Fibroblast of lung (primary cell): ENCODE measurements around the gene PGLYRP1.

ENCODE experiments used
- EZH2 ChIP-seq: IDR thresholded peaks from 2 replicates; pipeline ENCODE4 v1.5.1; 2012; ENCODE audit warnings: low read length, control low read depth, mild to moderate bottlenecking; ENCODE audit errors: missing control alignments
- TF ChIP-seq, protein P1 (sequence below), 2 donors: IDR thresholded peaks in 1 of 2; conservative IDR thresholded peaks in 1 of 2; 1 replicate in 1 of 2; 2 replicates in 1 of 2; pipeline ENCODE4 v1.5.1; 2011 to 2012; ENCODE audit warnings: low read length in 2 of 2, control low read depth in 1 of 2, inconsistent platforms in 1 of 2, low read depth in 1 of 2, mild to moderate bottlenecking in 1 of 2

- TF ChIP-seq, protein P1, sequence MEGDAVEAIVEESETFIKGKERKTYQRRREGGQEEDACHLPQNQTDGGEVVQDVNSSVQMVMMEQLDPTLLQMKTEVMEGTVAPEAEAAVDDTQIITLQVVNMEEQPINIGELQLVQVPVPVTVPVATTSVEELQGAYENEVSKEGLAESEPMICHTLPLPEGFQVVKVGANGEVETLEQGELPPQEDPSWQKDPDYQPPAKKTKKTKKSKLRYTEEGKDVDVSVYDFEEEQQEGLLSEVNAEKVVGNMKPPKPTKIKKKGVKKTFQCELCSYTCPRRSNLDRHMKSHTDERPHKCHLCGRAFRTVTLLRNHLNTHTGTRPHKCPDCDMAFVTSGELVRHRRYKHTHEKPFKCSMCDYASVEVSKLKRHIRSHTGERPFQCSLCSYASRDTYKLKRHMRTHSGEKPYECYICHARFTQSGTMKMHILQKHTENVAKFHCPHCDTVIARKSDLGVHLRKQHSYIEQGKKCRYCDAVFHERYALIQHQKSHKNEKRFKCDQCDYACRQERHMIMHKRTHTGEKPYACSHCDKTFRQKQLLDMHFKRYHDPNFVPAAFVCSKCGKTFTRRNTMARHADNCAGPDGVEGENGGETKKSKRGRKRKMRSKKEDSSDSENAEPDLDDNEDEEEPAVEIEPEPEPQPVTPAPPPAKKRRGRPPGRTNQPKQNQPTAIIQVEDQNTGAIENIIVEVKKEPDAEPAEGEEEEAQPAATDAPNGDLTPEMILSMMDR (conservative IDR thresholded peaks at IDR 0.05 in 1 of 2, IDR thresholded peaks at IDR 0.05 in 1 of 2; ENCODE audit: low read depth in 1 of 2, low read length in 2 of 2) = no peak
- no peak for TF ChIP-seq EZH2
Measured at GRCh38 chr19:46032597-46033025, 9.8 kb upstream of the PGLYRP1 start.
